ENCODE measurements around the gene ATP9B. TPM values are rescaled to one million over a fixed set of nuclear protein-coding genes. Genes with fewer than 3 reads are reported as not detected.
"Not testable (repeated sequence)": the region's sequence is repeated elsewhere in the genome, so short reads cannot be mapped to it uniquely, and the experiment has no call there.

ATP9B gene
- polyA plus RNA-seq, 3 donors: 7.2 to 20.3 (median 14.0) TPM

DNA sequence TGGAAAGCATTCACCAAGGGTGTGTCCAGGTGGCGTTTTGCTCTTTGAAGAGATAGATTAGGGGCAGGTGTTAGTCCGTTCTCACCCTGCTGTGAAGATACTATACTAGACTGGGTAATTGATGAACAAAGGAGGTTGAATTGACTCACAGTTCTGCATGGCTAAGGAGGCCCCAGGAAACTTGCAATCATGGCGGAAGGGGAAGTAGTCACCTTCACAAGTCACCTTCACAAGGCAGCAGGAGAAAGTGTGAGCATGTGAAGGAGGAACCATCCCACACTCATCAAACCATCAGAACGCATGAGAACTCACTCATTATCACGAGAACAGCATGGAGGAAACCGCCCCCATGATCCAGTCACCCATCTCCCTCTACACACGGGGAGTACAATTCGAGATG is 190.8 kb downstream of the ATP9B start:
- Histone ChIP-seq H3K4me1 (ENCODE audit: control insufficient read depth in 1 of 2, insufficient read depth in 2 of 2, low read length in 2 of 2) (no peaks in the 10 kb centered on the region), H3K4me2 (replicated peaks; ENCODE audit: extremely low read depth, low read length, poor library complexity, severe bottlenecking) (no peak overlapping the region), H3K4me3 (replicated peaks in 1 of 3; ENCODE audit: low read depth in 2 of 3, low read length in 3 of 3) (no peak overlapping the region), H3K27ac (ENCODE audit: low read depth in 1 of 2, low read length in 2 of 2) (no peak overlapping the region), H4K20me1 (ENCODE audit: insufficient read depth, low read length) (no peaks in the 10 kb centered on the region), H3K27me3 (ENCODE audit: control insufficient read depth in 2 of 2, insufficient read depth in 2 of 2, low read length in 2 of 2) (no peaks in the 10 kb centered on the region), H2AFZ (ENCODE audit: insufficient read depth, low read depth, low read length, poor library complexity, severe bottlenecking) (no peak overlapping the region), H3K9me3 (replicated peaks in 1 of 2; ENCODE audit: control insufficient read depth in 1 of 2, insufficient read depth in 1 of 2, low read length in 2 of 2) (peaks cover 0 to 3% of the 10 kb centered on the region in 2 donors), H3K9ac (ENCODE audit: insufficient read depth, low read length, poor library complexity, severe bottlenecking) (no peak overlapping the region), H3K36me3 (replicated peaks in 1 of 2; ENCODE audit: control insufficient read depth in 1 of 2, insufficient read depth in 2 of 2, low read length in 2 of 2) (peaks cover 3 to 28% of the 10 kb centered on the region in 2 donors), H3K79me2 (ENCODE audit: insufficient read depth, low read length) (no peaks in the 10 kb centered on the region)
- Mint-ChIP-seq H3K4me1 (peaks cover 5% of the 10 kb centered on the region), H3K27ac (no peak overlapping the region), H3K27me3 (ENCODE audit: low read depth in 3 of 3) (no peaks in the 10 kb centered on the region), H3K36me3 (peaks cover 39 to 66% of the 10 kb centered on the region in 2 donors), H3K9me3 (peaks cover 2 to 7% (median 3%) of the 10 kb centered on the region in 7 donors), H3K4me3 (no peak overlapping the region)
- TF ChIP-seq, protein P1, sequence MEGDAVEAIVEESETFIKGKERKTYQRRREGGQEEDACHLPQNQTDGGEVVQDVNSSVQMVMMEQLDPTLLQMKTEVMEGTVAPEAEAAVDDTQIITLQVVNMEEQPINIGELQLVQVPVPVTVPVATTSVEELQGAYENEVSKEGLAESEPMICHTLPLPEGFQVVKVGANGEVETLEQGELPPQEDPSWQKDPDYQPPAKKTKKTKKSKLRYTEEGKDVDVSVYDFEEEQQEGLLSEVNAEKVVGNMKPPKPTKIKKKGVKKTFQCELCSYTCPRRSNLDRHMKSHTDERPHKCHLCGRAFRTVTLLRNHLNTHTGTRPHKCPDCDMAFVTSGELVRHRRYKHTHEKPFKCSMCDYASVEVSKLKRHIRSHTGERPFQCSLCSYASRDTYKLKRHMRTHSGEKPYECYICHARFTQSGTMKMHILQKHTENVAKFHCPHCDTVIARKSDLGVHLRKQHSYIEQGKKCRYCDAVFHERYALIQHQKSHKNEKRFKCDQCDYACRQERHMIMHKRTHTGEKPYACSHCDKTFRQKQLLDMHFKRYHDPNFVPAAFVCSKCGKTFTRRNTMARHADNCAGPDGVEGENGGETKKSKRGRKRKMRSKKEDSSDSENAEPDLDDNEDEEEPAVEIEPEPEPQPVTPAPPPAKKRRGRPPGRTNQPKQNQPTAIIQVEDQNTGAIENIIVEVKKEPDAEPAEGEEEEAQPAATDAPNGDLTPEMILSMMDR (IDR thresholded peaks at IDR 0.05): no peak
- WGBS (ENCODE audit: insufficient coverage): 100% methylated on average over 2 of the region's 8 CpGs
- DNase-seq: no peak
- intact Hi-C loops (cut with micrococcal nuclease): no loop called here

DNA sequence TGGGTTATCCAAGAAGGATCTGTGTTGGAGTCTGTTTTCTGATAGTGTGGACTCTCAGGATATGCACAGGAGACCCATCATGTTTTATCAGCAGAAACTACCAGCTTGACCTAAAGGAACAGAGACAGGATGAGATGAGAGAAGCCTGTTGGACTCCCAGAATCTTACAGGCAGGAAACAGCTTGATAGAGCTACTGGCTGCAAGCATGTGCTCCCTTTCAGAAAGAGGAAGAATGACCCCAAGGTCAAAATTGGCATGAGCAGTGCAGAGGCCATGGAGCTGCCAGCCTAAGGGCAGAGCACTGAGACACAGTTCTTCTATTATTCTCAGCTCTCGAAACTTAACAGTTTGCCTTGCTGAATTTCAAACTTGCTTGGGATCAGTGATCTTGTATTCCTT is 191.3 kb downstream of the ATP9B start:
- H3K79me2 ChIP-seq (ENCODE audit: insufficient read depth, low read length): no peaks in the 10 kb centered on the region
- peak overlapping the region in 1 of 7 donors; percentile 7 for H3K27ac Mint-ChIP-seq
- H3K9ac ChIP-seq (ENCODE audit: insufficient read depth, low read length, poor library complexity, severe bottlenecking): no peak overlapping the region
- WGBS (ENCODE audit: insufficient coverage): no CpG with 5 or more reads among the region's 1 CpG
- no peak overlapping the region for H3K4me3 ChIP-seq (replicated peaks in 1 of 3; ENCODE audit: low read depth in 2 of 3, low read length in 3 of 3)
- H3K9me3 ChIP-seq (replicated peaks in 1 of 2; ENCODE audit: control insufficient read depth in 1 of 2, insufficient read depth in 1 of 2, low read length in 2 of 2): peaks cover 0 to 5% of the 10 kb centered on the region in 2 donors
- intact Hi-C loops (cut with micrococcal nuclease): no loop called here
- H3K4me1 Mint-ChIP-seq: peaks cover 5% of the 10 kb centered on the region
- no peak overlapping the region for H3K4me2 ChIP-seq (replicated peaks; ENCODE audit: extremely low read depth, low read length, poor library complexity, severe bottlenecking)
- no peak for DNase-seq
- peaks cover 2 to 10% (median 6%) of the 10 kb centered on the region in 7 donors for H3K9me3 Mint-ChIP-seq
- TF ChIP-seq, protein P1 (IDR thresholded peaks at IDR 0.05): no peak
- H3K36me3 Mint-ChIP-seq: peaks cover 34 to 66% of the 10 kb centered on the region in 2 donors
- no peak overlapping the region for H3K4me3 Mint-ChIP-seq
- H4K20me1 ChIP-seq (ENCODE audit: insufficient read depth, low read length): no peaks in the 10 kb centered on the region
- H3K27me3 ChIP-seq (ENCODE audit: control insufficient read depth in 2 of 2, insufficient read depth in 2 of 2, low read length in 2 of 2): no peaks in the 10 kb centered on the region
- no peaks in the 10 kb centered on the region for H3K4me1 ChIP-seq (ENCODE audit: control insufficient read depth in 1 of 2, insufficient read depth in 2 of 2, low read length in 2 of 2)
- H3K27me3 Mint-ChIP-seq (ENCODE audit: low read depth in 3 of 3): no peaks in the 10 kb centered on the region
- H3K36me3 ChIP-seq (replicated peaks in 1 of 2; ENCODE audit: control insufficient read depth in 1 of 2, insufficient read depth in 2 of 2, low read length in 2 of 2): peaks cover 3 to 23% of the 10 kb centered on the region in 2 donors
- H3K27ac ChIP-seq (ENCODE audit: low read depth in 1 of 2, low read length in 2 of 2): no peak overlapping the region
- no peak overlapping the region for H2AFZ ChIP-seq (ENCODE audit: insufficient read depth, low read depth, low read length, poor library complexity, severe bottlenecking)

- H3K27ac ChIP-seq (ENCODE audit: low read depth in 1 of 2, low read length in 2 of 2); H3K9ac ChIP-seq (ENCODE audit: insufficient read depth, low read length, poor library complexity, severe bottlenecking); H2AFZ ChIP-seq (ENCODE audit: insufficient read depth, low read depth, low read length, poor library complexity, severe bottlenecking); H3K4me2 ChIP-seq (replicated peaks; ENCODE audit: extremely low read depth, low read length, poor library complexity, severe bottlenecking); H3K4me1 Mint-ChIP-seq; H3K4me1 ChIP-seq (ENCODE audit: control insufficient read depth in 1 of 2, insufficient read depth in 2 of 2, low read length in 2 of 2); H3K27ac Mint-ChIP-seq; H3K9me3 ChIP-seq (replicated peaks in 1 of 2; ENCODE audit: control insufficient read depth in 1 of 2, insufficient read depth in 1 of 2, low read length in 2 of 2); H3K4me3 ChIP-seq (replicated peaks in 1 of 3; ENCODE audit: low read depth in 2 of 3, low read length in 3 of 3); H3K79me2 ChIP-seq (ENCODE audit: insufficient read depth, low read length); intact Hi-C loops (cut with micrococcal nuclease); H3K27me3 Mint-ChIP-seq (ENCODE audit: low read depth in 3 of 3); DNase-seq; H3K27me3 ChIP-seq (ENCODE audit: control insufficient read depth in 2 of 2, insufficient read depth in 2 of 2, low read length in 2 of 2); H4K20me1 ChIP-seq (ENCODE audit: insufficient read depth, low read length); H3K4me3 Mint-ChIP-seq: not testable (repeated sequence)
- WGBS (ENCODE audit: insufficient coverage): 100% methylated on average over 6 of the region's 9 CpGs
- Mint-ChIP-seq H3K9me3 (peaks cover 2 to 10% (median 5%) of the 10 kb centered on the region in 7 donors), H3K36me3 (peaks cover 25 to 62% of the 10 kb centered on the region in 2 donors)
- peaks cover 7 to 16% of the 10 kb centered on the region in 2 donors for H3K36me3 ChIP-seq (replicated peaks in 1 of 2; ENCODE audit: control insufficient read depth in 1 of 2, insufficient read depth in 2 of 2, low read length in 2 of 2)
Measured at GRCh38 chr18:79265068-79265467, 195.9 kb downstream of the ATP9B start.

Data from CD14-positive monocyte (primary cell).